Fibroblast of lung (primary cell): ENCODE data around the gene GPX4. TPM values are rescaled to one million over a fixed set of nuclear protein-coding genes. Genes with fewer than 3 reads are reported as not detected.

ENCODE experiments used
- DNase-seq, 2 donors: peaks; one replicate each; pipeline versions ENCODE4 v3.0.0 to v3.0.0-alpha.2; 2010; ENCODE audit warnings: low read depth in 2 of 2
- H2AFZ ChIP-seq: 2 replicates; pipeline ENCODE4 v1.5.1; 2012; ENCODE audit warnings: low read length, control low read depth, inconsistent platforms
- H3K27ac ChIP-seq: 2 replicates; pipeline ENCODE4 v1.5.1; 2011; ENCODE audit warnings: low read length, control low read depth; ENCODE audit not compliant: insufficient read depth
- H3K27me3 ChIP-seq: 2 replicates; pipeline ENCODE4 v1.5.1; 2011; ENCODE audit warnings: mild to moderate bottlenecking, low read length; ENCODE audit not compliant: control insufficient read depth, insufficient read depth
- H3K36me3 ChIP-seq: 2 replicates; pipeline ENCODE4 v1.5.1; 2011; ENCODE audit warnings: low read length; ENCODE audit not compliant: control insufficient read depth, insufficient read depth
- H3K4me1 ChIP-seq: 2 replicates; pipeline ENCODE4 v1.5.1; 2011; ENCODE audit warnings: low read length; ENCODE audit not compliant: control insufficient read depth, insufficient read depth; ENCODE audit errors: extremely low read depth
- H3K4me2 ChIP-seq: 2 replicates; pipeline ENCODE4 v1.5.1; 2011; ENCODE audit warnings: low read length, control low read depth; ENCODE audit not compliant: insufficient read depth; ENCODE audit errors: extremely low read depth
- H3K4me3 ChIP-seq, 4 experiments: fragments of 200-600 bp in 1 of 4; sonication (generic) in 1 of 4; replicated peaks in 1 of 4; 2 replicates each; pipeline ENCODE4 v1.5.1; 2011 to 2016; ENCODE audit warnings: low read length in 4 of 4, low read depth in 3 of 4, mild to moderate bottlenecking in 3 of 4, control low read depth in 2 of 4, inconsistent platforms in 1 of 4, mixed read lengths in 1 of 4; ENCODE audit not compliant: insufficient read depth in 1 of 4; ENCODE audit errors: control extremely low read depth in 1 of 4
- H3K79me2 ChIP-seq: 2 replicates; pipeline ENCODE4 v1.5.1; 2012; ENCODE audit warnings: mild to moderate bottlenecking, low read length, inconsistent platforms; ENCODE audit not compliant: control insufficient read depth, insufficient read depth
- H3K9ac ChIP-seq: 2 replicates; pipeline ENCODE4 v1.5.1; 2011; ENCODE audit warnings: mild to moderate bottlenecking, low read length, control low read depth; ENCODE audit not compliant: insufficient read depth
- H3K9me3 ChIP-seq: 2 replicates; pipeline ENCODE4 v1.5.1; 2012; ENCODE audit warnings: low read depth, low read length; ENCODE audit not compliant: control insufficient read depth, insufficient read depth
- H4K20me1 ChIP-seq: 2 replicates; pipeline ENCODE4 v1.5.1; 2011; ENCODE audit warnings: low read length; ENCODE audit not compliant: control insufficient read depth, insufficient read depth; ENCODE audit errors: extremely low read depth
- CTCF ChIP-seq, 2 donors: IDR thresholded peaks in 1 of 2; conservative IDR thresholded peaks in 1 of 2; 1 replicate in 1 of 2; 2 replicates in 1 of 2; pipeline ENCODE4 v1.5.1; 2011 to 2012; ENCODE audit warnings: low read length in 2 of 2, control low read depth in 1 of 2, inconsistent platforms in 1 of 2, low read depth in 1 of 2, mild to moderate bottlenecking in 1 of 2
- EZH2 ChIP-seq: IDR thresholded peaks from 2 replicates; pipeline ENCODE4 v1.5.1; 2012; ENCODE audit warnings: low read length, control low read depth, mild to moderate bottlenecking; ENCODE audit errors: missing control alignments
- polyA plus RNA-seq, 2 donors: library from polyadenylated mRNA; depleted of rRNA in 1 of 2; stranded (reverse) in 1 of 2; unstranded in 1 of 2; fragments of >200 nt; gene quantifications; 2 replicates each; pipeline ENCODE4 v1.2.1, GENCODE V29; 2011 to 2012; ENCODE audit warnings: missing spikeins in 1 of 2
- total RNA-seq: library from RNA; depleted of rRNA; stranded (reverse); fragments of >200 nt; gene quantifications from 2 replicates; pipeline ENCODE4 v1.2.1, GENCODE V29; 2014

The GPX4 gene
- total and polyA plus RNA-seq, 2 donors (not counting 1 experiment from before 2014, with no cell fraction given): 325 to 430 TPM

GRCh38 chr19:1063030-1063908, 40.5 kb upstream of the GPX4 start:
- Histone ChIP-seq H3K27me3 (peaks cover 2% of the 10 kb centered on the region), H3K9me3 (no peaks in the 10 kb centered on the region), H2AFZ (no peak overlapping the region), H3K79me2 (no peaks in the 10 kb centered on the region), H3K4me2 (no peak overlapping the region), H3K4me3 (no peak overlapping the region), H4K20me1 (no peaks in the 10 kb centered on the region), H3K36me3 (no peaks in the 10 kb centered on the region), H3K27ac (no peak overlapping the region), H3K9ac (no peak overlapping the region), H3K4me1 (no peaks in the 10 kb centered on the region)
- TF ChIP-seq EZH2 (no peak), CTCF (conservative IDR thresholded peaks at IDR 0.05 in 1 of 2, IDR thresholded peaks at IDR 0.05 in 1 of 2; ENCODE audit: low read depth in 1 of 2, low read length in 2 of 2) (no peak)
- DNase-seq: no peak

GRCh38 chr19:1063909-1064660, 39.7 kb upstream of the GPX4 start:
- TF ChIP-seq EZH2: no peak
- no peak for TF ChIP-seq CTCF (conservative IDR thresholded peaks at IDR 0.05 in 1 of 2, IDR thresholded peaks at IDR 0.05 in 1 of 2; ENCODE audit: low read depth in 1 of 2, low read length in 2 of 2)

More at GRCh38 chr19:1063909-1064660, 39.7 kb upstream of the GPX4 start:
- no peaks in the 10 kb centered on the region for H4K20me1 ChIP-seq
- H3K4me2 ChIP-seq: no peak overlapping the region
- H3K27ac ChIP-seq: no peak overlapping the region
- no peaks in the 10 kb centered on the region for H3K36me3 ChIP-seq
- H3K4me3 ChIP-seq: no peak overlapping the region
- H3K9ac ChIP-seq: no peak overlapping the region
- DNase-seq: no peak
- no peaks in the 10 kb centered on the region for H3K9me3 ChIP-seq
- no peaks in the 10 kb centered on the region for H3K79me2 ChIP-seq
- H2AFZ ChIP-seq: no peak overlapping the region
- H3K27me3 ChIP-seq: peaks cover 10% of the 10 kb centered on the region
- H3K4me1 ChIP-seq: no peaks in the 10 kb centered on the region
